HepG2 (cell line): Measurements from ENCODE around the gene ACBD6. TPM values are rescaled to one million over a fixed set of nuclear protein-coding genes. Genes with fewer than 3 reads are reported as not detected.

Experiments
- ATAC-seq: fragments of 200-7000 bp; cut with Tn5 transposase; 3 replicates; pipeline ENCODE4 v1.9.1; 2020; ENCODE audit warnings: mild to moderate bottlenecking, moderate library complexity
- BruUV-seq: library from RNA; stranded (reverse); fragments of 400-500 nt; replicated peaks from 2 replicates; lab custom pipeline; 2021; lab: Mats Ljungman, UMichigan
- CTCF ChIA-PET: fragments of 300-600 bp; formaldehyde crosslinking; extraction: SDS; loops from one replicate; lab custom pipeline; 2021; ENCODE audit warnings: low total read pairs, inconsistent platforms, low intra/inter-chr PET ratio; lab: Yijun Ruan, JAX
- POLR2A ChIA-PET: fragments of 350-600 bp; sonication (Branson Sonifier 250); formaldehyde crosslinking; loops from one replicate; lab custom pipeline; 2020; ENCODE audit warnings: antibody characterized with exemption, inconsistent platforms; lab: Yijun Ruan, JAX
- DNase-seq: peaks from one replicate; pipeline ENCODE4 v3.0.0-alpha.2; 2015; ENCODE audit warnings: low spot score
- FAIRE-seq: peaks from 3 replicates; lab custom pipeline; 2011; peaks lifted over from hg19 to GRCh38; lab: Jason Lieb, UNC
- H2AFZ ChIP-seq: one replicate; pipeline ENCODE4 v1.6.1; 2011; ENCODE audit warnings: low read length, inconsistent platforms
- H3K27ac ChIP-seq: fragments of 300-600 bp; 3 replicates; pipeline ENCODE4 v1.8.0; 2011; ENCODE audit warnings: mixed run types, mild to moderate bottlenecking, mixed read lengths, low read length, inconsistent platforms; ENCODE audit not compliant: insufficient read depth; ENCODE audit errors: extremely low read length
- H3K27me3 ChIP-seq, 2 experiments: fragments of 200-600 bp in 1 of 2; 2 replicates in 1 of 2; 3 replicates in 1 of 2; pipeline versions ENCODE4 v1.6.0 to v1.8.0; 2011; ENCODE audit warnings: low read length in 2 of 2, mild to moderate bottlenecking in 2 of 2, moderate library complexity in 2 of 2, inconsistent platforms in 1 of 2; ENCODE audit not compliant: insufficient read depth in 2 of 2, control insufficient read depth in 1 of 2
- H3K36me3 ChIP-seq, 2 experiments: fragments of 200-600 bp in 1 of 2; replicated peaks in 1 of 2; 2 replicates in 1 of 2; 3 replicates in 1 of 2; pipeline versions ENCODE4 v1.5.1 to v1.8.0; 2011; ENCODE audit warnings: low read length in 2 of 2, inconsistent platforms in 1 of 2; ENCODE audit not compliant: insufficient read depth in 2 of 2, control insufficient read depth in 1 of 2
- H3K4me1 ChIP-seq: 2 replicates; pipeline ENCODE4 v1.5.1; 2012; ENCODE audit warnings: low read length, inconsistent platforms; ENCODE audit not compliant: insufficient read depth
- H3K4me2 ChIP-seq: 2 replicates; pipeline ENCODE4 v1.6.0; 2011; ENCODE audit warnings: low read depth, low read length, inconsistent platforms
- H3K4me3 ChIP-seq, 3 experiments: fragments of 200-600 bp in 1 of 3; sonication (generic), shearing (Covaris generic) in 1 of 3; replicated peaks in 1 of 3; 2 replicates each; pipeline ENCODE4 v1.5.1; 2011 to 2016; ENCODE audit warnings: low read length in 3 of 3, inconsistent platforms in 2 of 3, low read depth in 2 of 3, mild to moderate bottlenecking in 2 of 3, control low read depth in 1 of 3, mixed read lengths in 1 of 3; ENCODE audit not compliant: insufficient read depth in 1 of 3
- H3K79me2 ChIP-seq: one replicate; pipeline ENCODE4 v1.6.1; 2011; ENCODE audit warnings: low read length, inconsistent platforms; ENCODE audit not compliant: insufficient read depth
- H3K9ac ChIP-seq: 2 replicates; pipeline ENCODE4 v1.6.0; 2011; ENCODE audit warnings: mild to moderate bottlenecking, low read depth, low read length, inconsistent platforms; ENCODE audit not compliant: insufficient read depth
- H3K9me3 ChIP-seq: 2 replicates; pipeline ENCODE4 v1.5.1; 2012; ENCODE audit warnings: mild to moderate bottlenecking, low read length
- H4K20me1 ChIP-seq: 2 replicates; pipeline ENCODE4 v1.6.0; 2011; ENCODE audit warnings: inconsistent platforms, mild to moderate bottlenecking, low read length, moderate library complexity; ENCODE audit not compliant: insufficient read depth
- CBX5 ChIP-seq: sonication (generic); formaldehyde crosslinking; IDR thresholded peaks from 2 replicates; pipeline ENCODE4 v1.4.0; 2020; ENCODE audit warnings: missing genetic modification reagents, borderline replicate concordance
- FIP1L1 ChIP-seq: fragments of 200-400 bp; formaldehyde crosslinking; IDR thresholded peaks from 2 replicates; pipeline ENCODE4 v1.6.1; 2018; ENCODE audit warnings: low read depth, mild to moderate bottlenecking, low read length, moderate library complexity, borderline replicate concordance; ENCODE audit not compliant: insufficient read depth
- KLF12 ChIP-seq: sonication (generic); formaldehyde crosslinking; IDR thresholded peaks from 2 replicates; pipeline ENCODE4 v1.4.0; 2020; ENCODE audit warnings: missing genetic modification reagents, borderline replicate concordance
- NR2F1 ChIP-seq, 2 experiments: fragments of 450-650 bp in 1 of 2; formaldehyde crosslinking in 1 of 2; IDR thresholded peaks; 2 replicates each; pipeline versions ENCODE4 v1.5.0 to v1.6.1; 2016 to 2020; ENCODE audit warnings: mild to moderate bottlenecking in 1 of 2, missing compliant biosample characterization in 1 of 2, missing genetic modification reagents in 1 of 2, moderate library complexity in 1 of 2
- TRIM24 ChIP-seq: sonication (generic); formaldehyde crosslinking; IDR thresholded peaks from 2 replicates; pipeline ENCODE4 v1.8.0; 2022; ENCODE audit warnings: mild to moderate bottlenecking, missing genetic modification reagents
- ZNF547 ChIP-seq: sonication (generic); formaldehyde crosslinking; IDR thresholded peaks from 2 replicates; pipeline ENCODE4 v1.5.1; 2020; ENCODE audit warnings: mild to moderate bottlenecking, missing genetic modification reagents
- WGBS: methylation state at CpG from one replicate; pipeline ENCODE4 v1.1.6; 2017; ENCODE audit warnings: low lambda C conversion rate; 5-methylcytosine and 5-hydroxymethylcytosine counted together
- in situ Hi-C: cut with HindIII; loops from 2 replicates; pipeline ENCODE4 v1.10.0; 2017; ENCODE audit warnings: low pct_unique_long_range_greater_than_20kb; ENCODE audit not compliant: extremely low pct_ligation_motif_present
- intact Hi-C: fragments of 100-400 bp; cut with micrococcal nuclease; formaldehyde crosslinking; loops from one replicate; pipeline ENCODE4 v1.10.0; 2022; ENCODE audit not compliant: unreplicated experiment
- polyA plus RNA-seq, 8 experiments: library from polyadenylated mRNA; depleted of rRNA in 3 of 8; stranded (reverse) in 7 of 8; unstranded in 1 of 8; fragments of >200 nt; fragmentation: Illumina TruSeq in 4 of 8; extraction: Trizol in 4 of 8; gene quantifications; 2 replicates each; pipeline versions ENCODE4 v1.2.1 to v1.2.3, GENCODE V29; 2011 to 2016; ENCODE audit warnings: low read depth in 4 of 8, missing spikeins in 1 of 8, mixed read lengths in 1 of 8; ENCODE audit not compliant: insufficient read depth in 1 of 8
- total RNA-seq, 5 experiments: library from RNA; depleted of rRNA; stranded (reverse); fragments of >200 nt; fragmentation: Illumina TruSeq; extraction: Trizol; gene quantifications; 2 replicates each; pipeline ENCODE4 v1.2.3, GENCODE V29; 2016; ENCODE audit warnings: low read depth in 1 of 5
- TF ChIP-seq, protein P1 (sequence below): sonication (generic); formaldehyde crosslinking; IDR thresholded peaks from 2 replicates; pipeline ENCODE4 v1.4.0; 2020; ENCODE audit warnings: mild to moderate bottlenecking, missing genetic modification reagents, borderline replicate concordance
- TF ChIP-seq, protein P2 (sequence below): IDR thresholded peaks from 2 replicates; pipeline ENCODE4 v1.6.1; 2018; ENCODE audit warnings: missing genetic modification reagents
- TF ChIP-seq, protein P3 (sequence below): IDR thresholded peaks from 2 replicates; pipeline ENCODE4 v1.6.1; 2016; ENCODE audit warnings: low read depth, missing genetic modification reagents, missing compliant biosample characterization

The ACBD6 gene
- total and polyA plus RNA-seq, 2 of the 13 experiments (the other 11 are each of a cell fraction or from before 2014, with no cell fraction given), result 33.5 to 47.2 TPM

DNA sequence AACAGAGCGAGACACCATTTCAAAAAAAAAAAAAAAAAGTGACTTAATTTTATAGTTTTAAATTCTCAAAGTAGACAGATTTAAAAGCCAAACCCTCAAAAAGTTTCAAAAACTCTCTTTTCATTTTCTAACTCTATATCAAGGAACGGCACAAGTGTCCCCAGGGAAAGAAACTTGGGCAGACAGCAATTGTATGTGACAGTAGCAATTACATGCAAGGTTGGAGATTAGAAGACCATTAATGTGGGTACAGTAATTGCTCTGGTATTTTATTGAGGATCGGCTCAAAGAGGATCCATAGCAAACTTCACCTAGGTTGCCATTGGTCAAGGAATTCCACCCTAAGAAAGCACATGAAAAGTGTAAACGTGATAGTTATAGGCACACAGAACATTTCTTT is 46.2 kb downstream of the ACBD6 start:
- 96% methylated on average over 4 of the region's 4 CpGs for WGBS
- TF ChIP-seq FIP1L1, result no peak
- TF ChIP-seq CBX5 (CRISPR knock-in tag), result no peak
- TF ChIP-seq TRIM24, result no peak
- TF ChIP-seq, protein P1, sequence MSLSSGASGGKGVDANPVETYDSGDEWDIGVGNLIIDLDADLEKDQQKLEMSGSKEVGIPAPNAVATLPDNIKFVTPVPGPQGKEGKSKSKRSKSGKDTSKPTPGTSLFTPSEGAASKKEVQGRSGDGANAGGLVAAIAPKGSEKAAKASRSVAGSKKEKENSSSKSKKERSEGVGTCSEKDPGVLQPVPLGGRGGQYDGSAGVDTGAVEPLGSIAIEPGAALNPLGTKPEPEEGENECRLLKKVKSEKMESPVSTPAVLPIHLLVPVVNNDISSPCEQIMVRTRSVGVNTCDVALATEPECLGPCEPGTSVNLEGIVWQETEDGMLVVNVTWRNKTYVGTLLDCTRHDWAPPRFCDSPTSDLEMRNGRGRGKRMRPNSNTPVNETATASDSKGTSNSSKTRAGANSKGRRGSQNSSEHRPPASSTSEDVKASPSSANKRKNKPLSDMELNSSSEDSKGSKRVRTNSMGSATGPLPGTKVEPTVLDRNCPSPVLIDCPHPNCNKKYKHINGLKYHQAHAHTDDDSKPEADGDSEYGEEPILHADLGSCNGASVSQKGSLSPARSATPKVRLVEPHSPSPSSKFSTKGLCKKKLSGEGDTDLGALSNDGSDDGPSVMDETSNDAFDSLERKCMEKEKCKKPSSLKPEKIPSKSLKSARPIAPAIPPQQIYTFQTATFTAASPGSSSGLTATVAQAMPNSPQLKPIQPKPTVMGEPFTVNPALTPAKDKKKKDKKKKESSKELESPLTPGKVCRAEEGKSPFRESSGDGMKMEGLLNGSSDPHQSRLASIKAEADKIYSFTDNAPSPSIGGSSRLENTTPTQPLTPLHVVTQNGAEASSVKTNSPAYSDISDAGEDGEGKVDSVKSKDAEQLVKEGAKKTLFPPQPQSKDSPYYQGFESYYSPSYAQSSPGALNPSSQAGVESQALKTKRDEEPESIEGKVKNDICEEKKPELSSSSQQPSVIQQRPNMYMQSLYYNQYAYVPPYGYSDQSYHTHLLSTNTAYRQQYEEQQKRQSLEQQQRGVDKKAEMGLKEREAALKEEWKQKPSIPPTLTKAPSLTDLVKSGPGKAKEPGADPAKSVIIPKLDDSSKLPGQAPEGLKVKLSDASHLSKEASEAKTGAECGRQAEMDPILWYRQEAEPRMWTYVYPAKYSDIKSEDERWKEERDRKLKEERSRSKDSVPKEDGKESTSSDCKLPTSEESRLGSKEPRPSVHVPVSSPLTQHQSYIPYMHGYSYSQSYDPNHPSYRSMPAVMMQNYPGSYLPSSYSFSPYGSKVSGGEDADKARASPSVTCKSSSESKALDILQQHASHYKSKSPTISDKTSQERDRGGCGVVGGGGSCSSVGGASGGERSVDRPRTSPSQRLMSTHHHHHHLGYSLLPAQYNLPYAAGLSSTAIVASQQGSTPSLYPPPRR (CRISPR knock-in tag), result no peak
- TF ChIP-seq ZNF547 (CRISPR knock-in tag), result no peak
- TF ChIP-seq, protein P2, sequence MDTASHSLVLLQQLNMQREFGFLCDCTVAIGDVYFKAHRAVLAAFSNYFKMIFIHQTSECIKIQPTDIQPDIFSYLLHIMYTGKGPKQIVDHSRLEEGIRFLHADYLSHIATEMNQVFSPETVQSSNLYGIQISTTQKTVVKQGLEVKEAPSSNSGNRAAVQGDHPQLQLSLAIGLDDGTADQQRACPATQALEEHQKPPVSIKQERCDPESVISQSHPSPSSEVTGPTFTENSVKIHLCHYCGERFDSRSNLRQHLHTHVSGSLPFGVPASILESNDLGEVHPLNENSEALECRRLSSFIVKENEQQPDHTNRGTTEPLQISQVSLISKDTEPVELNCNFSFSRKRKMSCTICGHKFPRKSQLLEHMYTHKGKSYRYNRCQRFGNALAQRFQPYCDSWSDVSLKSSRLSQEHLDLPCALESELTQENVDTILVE (CRISPR knock-in tag), result no peak
- TF ChIP-seq, protein P3, sequence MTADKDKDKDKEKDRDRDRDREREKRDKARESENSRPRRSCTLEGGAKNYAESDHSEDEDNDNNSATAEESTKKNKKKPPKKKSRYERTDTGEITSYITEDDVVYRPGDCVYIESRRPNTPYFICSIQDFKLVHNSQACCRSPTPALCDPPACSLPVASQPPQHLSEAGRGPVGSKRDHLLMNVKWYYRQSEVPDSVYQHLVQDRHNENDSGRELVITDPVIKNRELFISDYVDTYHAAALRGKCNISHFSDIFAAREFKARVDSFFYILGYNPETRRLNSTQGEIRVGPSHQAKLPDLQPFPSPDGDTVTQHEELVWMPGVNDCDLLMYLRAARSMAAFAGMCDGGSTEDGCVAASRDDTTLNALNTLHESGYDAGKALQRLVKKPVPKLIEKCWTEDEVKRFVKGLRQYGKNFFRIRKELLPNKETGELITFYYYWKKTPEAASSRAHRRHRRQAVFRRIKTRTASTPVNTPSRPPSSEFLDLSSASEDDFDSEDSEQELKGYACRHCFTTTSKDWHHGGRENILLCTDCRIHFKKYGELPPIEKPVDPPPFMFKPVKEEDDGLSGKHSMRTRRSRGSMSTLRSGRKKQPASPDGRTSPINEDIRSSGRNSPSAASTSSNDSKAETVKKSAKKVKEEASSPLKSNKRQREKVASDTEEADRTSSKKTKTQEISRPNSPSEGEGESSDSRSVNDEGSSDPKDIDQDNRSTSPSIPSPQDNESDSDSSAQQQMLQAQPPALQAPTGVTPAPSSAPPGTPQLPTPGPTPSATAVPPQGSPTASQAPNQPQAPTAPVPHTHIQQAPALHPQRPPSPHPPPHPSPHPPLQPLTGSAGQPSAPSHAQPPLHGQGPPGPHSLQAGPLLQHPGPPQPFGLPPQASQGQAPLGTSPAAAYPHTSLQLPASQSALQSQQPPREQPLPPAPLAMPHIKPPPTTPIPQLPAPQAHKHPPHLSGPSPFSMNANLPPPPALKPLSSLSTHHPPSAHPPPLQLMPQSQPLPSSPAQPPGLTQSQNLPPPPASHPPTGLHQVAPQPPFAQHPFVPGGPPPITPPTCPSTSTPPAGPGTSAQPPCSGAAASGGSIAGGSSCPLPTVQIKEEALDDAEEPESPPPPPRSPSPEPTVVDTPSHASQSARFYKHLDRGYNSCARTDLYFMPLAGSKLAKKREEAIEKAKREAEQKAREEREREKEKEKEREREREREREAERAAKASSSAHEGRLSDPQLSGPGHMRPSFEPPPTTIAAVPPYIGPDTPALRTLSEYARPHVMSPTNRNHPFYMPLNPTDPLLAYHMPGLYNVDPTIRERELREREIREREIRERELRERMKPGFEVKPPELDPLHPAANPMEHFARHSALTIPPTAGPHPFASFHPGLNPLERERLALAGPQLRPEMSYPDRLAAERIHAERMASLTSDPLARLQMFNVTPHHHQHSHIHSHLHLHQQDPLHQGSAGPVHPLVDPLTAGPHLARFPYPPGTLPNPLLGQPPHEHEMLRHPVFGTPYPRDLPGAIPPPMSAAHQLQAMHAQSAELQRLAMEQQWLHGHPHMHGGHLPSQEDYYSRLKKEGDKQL (CRISPR knock-in tag), result no peak
- no peak for TF ChIP-seq NR2F1 (CRISPR knock-in tag; IDR thresholded peaks at IDR 0.05)
- no peak for TF ChIP-seq KLF12 (CRISPR knock-in tag)

More for the DNA sequence above, 46.2 kb downstream of the ACBD6 start:
- no peaks in the 10 kb centered on the region for H3K36me3 ChIP-seq
- H3K4me2 ChIP-seq, result no peak overlapping the region
- H2AFZ ChIP-seq, result no peak overlapping the region
- H3K27me3 ChIP-seq, result no peaks in the 10 kb centered on the region
- H3K4me1 ChIP-seq, result peaks cover 8% of the 10 kb centered on the region
- BruUV-seq, result no TSS peak
- intact Hi-C loops, result no loop called here
- DNase-seq (no peak), FAIRE-seq (no peak), ATAC-seq (no peak)
- in situ Hi-C loops, result no loop called here
- no peaks in the 10 kb centered on the region for H4K20me1 ChIP-seq
- H3K79me2 ChIP-seq, result peaks cover 12% of the 10 kb centered on the region
- ChIA-PET CTCF (no interaction called here), POLR2A (no interaction called here)
- no peak overlapping the region for H3K27ac ChIP-seq
- H3K4me3 ChIP-seq, result no peak overlapping the region
- H3K9ac ChIP-seq, result no peak overlapping the region
- no peaks in the 10 kb centered on the region for H3K9me3 ChIP-seq
